GM23338 (cell line): ENCODE results near the gene GP1BB. TPM values are rescaled to one million over a fixed set of nuclear protein-coding genes. Genes with fewer than 3 reads are reported as not detected.

Source experiments
- ATAC-seq: fragments of 200-7000 bp; cut with Tn5 transposase; 3 replicates; pipeline ENCODE4 v1.9.1; 2020
- DNase-seq: peaks from one replicate; pipeline ENCODE4 v3.0.0-alpha.2; 2015; ENCODE audit warnings: low spot score
- H2AFZ ChIP-seq: fragments of 200-600 bp; sonication (generic); 2 replicates; pipeline ENCODE4 v1.8.0; 2016; ENCODE audit warnings: antibody characterized with exemption, mild to moderate bottlenecking, moderate library complexity
- H3F3A ChIP-seq: fragments of 200-600 bp; sonication (generic); replicated peaks from 2 replicates; pipeline ENCODE4 v1.8.0; 2017; ENCODE audit warnings: antibody characterized with exemption, mixed run types, low read depth
- H3K27ac ChIP-seq: fragments of 200-600 bp; sonication (generic); 2 replicates; pipeline ENCODE4 v1.6.1; 2016; ENCODE audit warnings: low read depth
- H3K27me3 ChIP-seq: fragments of 200-600 bp; sonication (generic); 2 replicates; pipeline ENCODE4 v1.8.0; 2016; ENCODE audit warnings: mild to moderate bottlenecking, mixed run types, moderate library complexity; ENCODE audit not compliant: insufficient read depth
- H3K36me3 ChIP-seq: fragments of 200-600 bp; sonication (generic); 2 replicates; pipeline ENCODE4 v1.8.0; 2016; ENCODE audit warnings: mild to moderate bottlenecking; ENCODE audit not compliant: insufficient read depth
- H3K4me1 ChIP-seq: fragments of 200-600 bp; sonication (generic); 2 replicates; pipeline ENCODE4 v1.8.0; 2016; ENCODE audit warnings: mild to moderate bottlenecking, moderate library complexity; ENCODE audit not compliant: insufficient read depth
- H3K4me2 ChIP-seq: fragments of 200-600 bp; sonication (generic); 2 replicates; pipeline ENCODE4 v1.7.1; 2017; ENCODE audit warnings: mixed run types
- H3K4me3 ChIP-seq: fragments of 200-600 bp; sonication (generic); 2 replicates; pipeline ENCODE4 v1.6.1; 2016; ENCODE audit warnings: mixed run types
- H3K79me2 ChIP-seq: fragments of 200-600 bp; sonication (generic); replicated peaks from 2 replicates; pipeline ENCODE4 v1.8.0; 2017; ENCODE audit warnings: mild to moderate bottlenecking; ENCODE audit not compliant: insufficient read depth
- H3K9me2 ChIP-seq: fragments of 200-600 bp; sonication (generic); 2 replicates; pipeline ENCODE4 v1.8.0; 2017; ENCODE audit not compliant: insufficient read depth
- H4K20me1 ChIP-seq: fragments of 200-600 bp; sonication (generic); replicated peaks from 2 replicates; pipeline ENCODE4 v1.8.0; 2017; ENCODE audit warnings: mild to moderate bottlenecking; ENCODE audit not compliant: insufficient read depth
- H3K27ac Mint-ChIP-seq: 2 replicates; pipeline ENCODE4 v1.8.0; 2020; ENCODE audit warnings: inconsistent platforms, mild to moderate bottlenecking, moderate library complexity, mixed read lengths
- H3K27me3 Mint-ChIP-seq: 3 replicates; pipeline ENCODE4 v1.8.0; 2022; ENCODE audit warnings: low read depth, mild to moderate bottlenecking, moderate library complexity, mixed read lengths, inconsistent platforms; ENCODE audit not compliant: insufficient read depth, poor library complexity
- H3K36me3 Mint-ChIP-seq: 3 replicates; pipeline ENCODE4 v1.8.0; 2021; ENCODE audit warnings: low read depth, mild to moderate bottlenecking, inconsistent platforms, moderate library complexity, mixed read lengths
- H3K4me1 Mint-ChIP-seq: 3 replicates; pipeline ENCODE4 v1.8.0; 2020; ENCODE audit warnings: mild to moderate bottlenecking, inconsistent platforms, mixed read lengths
- H3K4me3 Mint-ChIP-seq: 3 replicates; pipeline ENCODE4 v1.8.0; 2021; ENCODE audit warnings: moderate library complexity, mild to moderate bottlenecking, inconsistent platforms, mixed read lengths
- H3K9me3 Mint-ChIP-seq: 3 replicates; pipeline ENCODE4 v1.8.0; 2020; ENCODE audit warnings: moderate library complexity, mild to moderate bottlenecking, inconsistent platforms, mixed read lengths
- EZH2phosphoT487 ChIP-seq: fragments of 200-600 bp; sonication (generic); IDR thresholded peaks from one replicate; pipeline ENCODE4 v1.8.1; 2018; ENCODE audit warnings: antibody characterized with exemption; ENCODE audit not compliant: unreplicated experiment
- polyA plus RNA-seq: library from polyadenylated mRNA; unstranded; fragments of >200 nt; fragmentation: Nextera tagmentation; extraction: Ambion mirVana; gene quantifications from 2 replicates; pipeline ENCODE4 v1.2.1, GENCODE V29; 2016
- total RNA-seq: library from RNA; depleted of rRNA; stranded (reverse); fragments of >200 nt; shearing (Covaris generic); gene quantifications from 2 replicates; pipeline ENCODE4 v1.2.3, GENCODE V29; 2014
- TF ChIP-seq, protein P1 (sequence below): fragments of 250-450 bp; sonication (Bioruptor Pico); IDR thresholded peaks from 2 replicates; pipeline ENCODE4 v1.5.0; 2020; ENCODE audit warnings: mild to moderate bottlenecking, moderate library complexity
- TF ChIP-seq, protein P2 (sequence below), 2 experiments: fragments of 200-600 bp in 1 of 2; sonication (generic) in 1 of 2; conservative IDR thresholded peaks; 2 replicates each; pipeline versions ENCODE4 v1.5.1 to v1.6.1; 2016 to 2017; ENCODE audit warnings: antibody characterized with exemption in 2 of 2, low read depth in 2 of 2, mild to moderate bottlenecking in 2 of 2, moderate library complexity in 1 of 2

GP1BB gene
- total and polyA plus RNA-seq, 2 experiments from 2014 or later: 0.53 to 1.3 TPM

DNA sequence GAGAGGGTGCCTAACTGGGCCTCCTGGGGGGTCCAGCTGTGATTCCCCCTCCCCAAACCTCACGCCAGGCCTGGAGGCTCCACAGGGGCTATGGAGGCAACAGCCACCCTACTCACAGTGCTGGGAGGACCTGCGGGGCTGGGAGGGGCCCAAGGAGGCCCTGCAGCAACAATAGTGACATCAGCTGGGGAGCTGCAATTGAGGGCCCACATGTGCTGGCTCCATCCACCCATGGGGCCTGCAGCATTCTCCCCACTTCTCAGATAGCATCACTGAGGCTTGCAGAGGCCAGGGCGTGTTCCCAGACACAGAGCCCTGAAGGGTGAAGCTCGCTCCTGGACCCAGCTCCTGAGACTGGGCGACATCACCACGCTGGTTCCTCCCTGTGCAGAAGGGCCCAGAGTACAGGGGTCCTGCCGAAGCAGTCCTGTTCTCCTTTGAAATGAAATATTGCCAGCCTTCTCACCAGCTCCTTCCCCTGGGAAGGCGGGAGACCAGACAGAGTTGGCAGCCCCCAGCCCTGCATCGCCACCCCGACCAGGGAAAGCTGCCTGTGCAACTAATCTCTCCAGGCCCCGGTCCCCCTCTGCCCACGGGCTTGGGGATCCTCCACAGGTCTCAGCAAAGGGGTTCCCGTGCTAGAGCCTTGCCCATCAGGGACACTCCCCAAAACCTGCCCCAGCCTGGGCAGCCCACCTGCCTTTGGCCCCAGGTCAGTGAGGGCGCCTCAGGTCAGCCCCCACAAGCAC lies 28.3 kb downstream of the GP1BB start (continued):
- TF ChIP-seq, protein P1, sequence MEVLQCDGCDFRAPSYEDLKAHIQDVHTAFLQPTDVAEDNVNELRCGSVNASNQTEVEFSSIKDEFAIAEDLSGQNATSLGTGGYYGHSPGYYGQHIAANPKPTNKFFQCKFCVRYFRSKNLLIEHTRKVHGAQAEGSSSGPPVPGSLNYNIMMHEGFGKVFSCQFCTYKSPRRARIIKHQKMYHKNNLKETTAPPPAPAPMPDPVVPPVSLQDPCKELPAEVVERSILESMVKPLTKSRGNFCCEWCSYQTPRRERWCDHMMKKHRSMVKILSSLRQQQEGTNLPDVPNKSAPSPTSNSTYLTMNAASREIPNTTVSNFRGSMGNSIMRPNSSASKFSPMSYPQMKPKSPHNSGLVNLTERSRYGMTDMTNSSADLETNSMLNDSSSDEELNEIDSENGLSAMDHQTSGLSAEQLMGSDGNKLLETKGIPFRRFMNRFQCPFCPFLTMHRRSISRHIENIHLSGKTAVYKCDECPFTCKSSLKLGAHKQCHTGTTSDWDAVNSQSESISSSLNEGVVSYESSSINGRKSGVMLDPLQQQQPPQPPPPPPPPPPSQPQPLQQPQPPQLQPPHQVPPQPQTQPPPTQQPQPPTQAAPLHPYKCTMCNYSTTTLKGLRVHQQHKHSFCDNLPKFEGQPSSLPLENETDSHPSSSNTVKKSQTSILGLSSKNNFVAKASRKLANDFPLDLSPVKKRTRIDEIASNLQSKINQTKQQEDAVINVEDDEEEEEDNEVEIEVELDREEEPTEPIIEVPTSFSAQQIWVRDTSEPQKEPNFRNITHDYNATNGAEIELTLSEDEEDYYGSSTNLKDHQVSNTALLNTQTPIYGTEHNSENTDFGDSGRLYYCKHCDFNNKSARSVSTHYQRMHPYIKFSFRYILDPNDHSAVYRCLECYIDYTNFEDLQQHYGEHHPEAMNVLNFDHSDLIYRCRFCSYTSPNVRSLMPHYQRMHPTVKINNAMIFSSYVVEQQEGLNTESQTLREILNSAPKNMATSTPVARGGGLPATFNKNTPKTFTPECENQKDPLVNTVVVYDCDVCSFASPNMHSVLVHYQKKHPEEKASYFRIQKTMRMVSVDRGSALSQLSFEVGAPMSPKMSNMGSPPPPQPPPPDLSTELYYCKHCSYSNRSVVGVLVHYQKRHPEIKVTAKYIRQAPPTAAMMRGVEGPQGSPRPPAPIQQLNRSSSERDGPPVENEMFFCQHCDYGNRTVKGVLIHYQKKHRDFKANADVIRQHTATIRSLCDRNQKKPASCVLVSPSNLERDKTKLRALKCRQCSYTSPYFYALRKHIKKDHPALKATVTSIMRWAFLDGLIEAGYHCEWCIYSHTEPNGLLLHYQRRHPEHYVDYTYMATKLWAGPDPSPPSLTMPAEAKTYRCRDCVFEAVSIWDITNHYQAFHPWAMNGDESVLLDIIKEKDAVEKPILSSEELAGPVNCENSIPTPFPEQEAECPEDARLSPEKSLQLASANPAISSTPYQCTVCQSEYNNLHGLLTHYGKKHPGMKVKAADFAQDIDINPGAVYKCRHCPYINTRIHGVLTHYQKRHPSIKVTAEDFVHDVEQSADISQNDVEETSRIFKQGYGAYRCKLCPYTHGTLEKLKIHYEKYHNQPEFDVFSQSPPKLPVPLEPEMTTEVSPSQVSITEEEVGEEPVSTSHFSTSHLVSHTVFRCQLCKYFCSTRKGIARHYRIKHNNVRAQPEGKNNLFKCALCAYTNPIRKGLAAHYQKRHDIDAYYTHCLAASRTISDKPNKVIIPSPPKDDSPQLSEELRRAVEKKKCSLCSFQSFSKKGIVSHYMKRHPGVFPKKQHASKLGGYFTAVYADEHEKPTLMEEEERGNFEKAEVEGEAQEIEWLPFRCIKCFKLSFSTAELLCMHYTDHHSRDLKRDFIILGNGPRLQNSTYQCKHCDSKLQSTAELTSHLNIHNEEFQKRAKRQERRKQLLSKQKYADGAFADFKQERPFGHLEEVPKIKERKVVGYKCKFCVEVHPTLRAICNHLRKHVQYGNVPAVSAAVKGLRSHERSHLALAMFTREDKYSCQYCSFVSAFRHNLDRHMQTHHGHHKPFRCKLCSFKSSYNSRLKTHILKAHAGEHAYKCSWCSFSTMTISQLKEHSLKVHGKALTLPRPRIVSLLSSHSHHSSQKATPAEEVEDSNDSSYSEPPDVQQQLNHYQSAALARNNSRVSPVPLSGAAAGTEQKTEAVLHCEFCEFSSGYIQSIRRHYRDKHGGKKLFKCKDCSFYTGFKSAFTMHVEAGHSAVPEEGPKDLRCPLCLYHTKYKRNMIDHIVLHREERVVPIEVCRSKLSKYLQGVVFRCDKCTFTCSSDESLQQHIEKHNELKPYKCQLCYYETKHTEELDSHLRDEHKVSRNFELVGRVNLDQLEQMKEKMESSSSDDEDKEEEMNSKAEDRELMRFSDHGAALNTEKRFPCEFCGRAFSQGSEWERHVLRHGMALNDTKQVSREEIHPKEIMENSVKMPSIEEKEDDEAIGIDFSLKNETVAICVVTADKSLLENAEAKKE (CRISPR knock-in tag): no peak
- TF ChIP-seq, protein P2, sequence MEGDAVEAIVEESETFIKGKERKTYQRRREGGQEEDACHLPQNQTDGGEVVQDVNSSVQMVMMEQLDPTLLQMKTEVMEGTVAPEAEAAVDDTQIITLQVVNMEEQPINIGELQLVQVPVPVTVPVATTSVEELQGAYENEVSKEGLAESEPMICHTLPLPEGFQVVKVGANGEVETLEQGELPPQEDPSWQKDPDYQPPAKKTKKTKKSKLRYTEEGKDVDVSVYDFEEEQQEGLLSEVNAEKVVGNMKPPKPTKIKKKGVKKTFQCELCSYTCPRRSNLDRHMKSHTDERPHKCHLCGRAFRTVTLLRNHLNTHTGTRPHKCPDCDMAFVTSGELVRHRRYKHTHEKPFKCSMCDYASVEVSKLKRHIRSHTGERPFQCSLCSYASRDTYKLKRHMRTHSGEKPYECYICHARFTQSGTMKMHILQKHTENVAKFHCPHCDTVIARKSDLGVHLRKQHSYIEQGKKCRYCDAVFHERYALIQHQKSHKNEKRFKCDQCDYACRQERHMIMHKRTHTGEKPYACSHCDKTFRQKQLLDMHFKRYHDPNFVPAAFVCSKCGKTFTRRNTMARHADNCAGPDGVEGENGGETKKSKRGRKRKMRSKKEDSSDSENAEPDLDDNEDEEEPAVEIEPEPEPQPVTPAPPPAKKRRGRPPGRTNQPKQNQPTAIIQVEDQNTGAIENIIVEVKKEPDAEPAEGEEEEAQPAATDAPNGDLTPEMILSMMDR (conservative IDR thresholded peaks at IDR 0.05; ENCODE audit: low read depth in 2 of 2): no peak

DNA sequence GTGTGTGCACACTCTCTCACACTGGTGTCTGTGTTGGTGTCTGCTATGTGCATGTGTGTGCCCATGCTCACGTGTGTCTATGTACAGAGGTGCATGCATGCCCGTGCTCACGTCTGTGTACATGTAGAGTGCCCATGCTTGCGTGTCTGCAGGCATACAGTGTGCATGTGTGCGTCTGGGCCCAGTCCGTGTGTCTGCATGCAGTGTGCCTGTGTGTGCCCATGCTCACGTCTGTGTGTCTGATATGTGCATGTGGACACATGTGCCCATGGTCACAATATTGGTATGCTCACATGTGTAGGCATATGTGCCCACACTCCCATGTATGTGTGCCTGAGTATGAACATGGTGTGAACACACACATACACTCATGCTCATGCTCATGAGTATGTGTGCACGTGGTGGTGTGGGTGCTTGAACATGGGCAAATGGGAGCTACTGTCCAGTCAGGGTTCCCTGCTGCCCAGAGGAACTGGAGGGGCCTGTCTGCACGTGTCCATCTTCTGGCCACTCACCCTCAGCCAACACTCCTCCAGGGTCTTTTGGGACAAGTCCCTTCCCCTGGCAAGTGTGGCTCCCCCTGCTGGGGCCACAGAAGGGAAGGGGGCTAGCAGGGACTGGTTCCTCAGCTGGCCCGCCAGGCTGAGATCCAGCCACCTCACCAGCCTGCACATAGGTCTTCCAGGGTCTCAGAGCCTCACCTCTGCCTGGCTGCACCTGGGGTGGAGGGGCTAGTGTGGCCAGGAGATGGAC lies 29.9 kb downstream of the GP1BB start:
- H3K27ac ChIP-seq: no peak overlapping the region
- H3K4me3 ChIP-seq: no peak overlapping the region
- Mint-ChIP-seq H3K36me3 (no peaks in the 10 kb centered on the region), H3K27me3 (peaks cover 69% of the 10 kb centered on the region), H3K4me1 (peaks cover 12% of the 10 kb centered on the region), H3K9me3 (no peaks in the 10 kb centered on the region), H3K27ac (no peak overlapping the region), H3K4me3 (no peak overlapping the region)
- peaks cover 61% of the 10 kb centered on the region for H3K27me3 ChIP-seq
- no peaks in the 10 kb centered on the region for H3K9me2 ChIP-seq
- H3K79me2 ChIP-seq: no peaks in the 10 kb centered on the region
- ATAC-seq (peak; percentile 2), DNase-seq (peak; percentile 48)
- 0 out of 2 replicates have a peak, but pooled peaks cover 9% of the 10 kb centered on the region for H3F3A ChIP-seq
- no peaks in the 10 kb centered on the region for H3K36me3 ChIP-seq
- no peak overlapping the region for H3K4me2 ChIP-seq
- peaks cover 5% of the 10 kb centered on the region; the same call in 1 of the 2 replicates for H3K4me1 ChIP-seq
- peaks cover 5% of the 10 kb centered on the region for H4K20me1 ChIP-seq
- no peak overlapping the region for H2AFZ ChIP-seq
- TF ChIP-seq EZH2phosphoT487: no peak
- TF ChIP-seq, protein P2 (conservative IDR thresholded peaks at IDR 0.05; ENCODE audit: low read depth in 2 of 2): peak; percentile 48 to 75
